ENCODE data around the gene ZNF516. TPM values are rescaled to one million over a fixed set of nuclear protein-coding genes. Genes with fewer than 3 reads are reported as not detected.

Gene ZNF516
- total RNA-seq, 3 donors from 2014 or later, result 22.0 to 47.9 (median 23.2) TPM

DNA sequence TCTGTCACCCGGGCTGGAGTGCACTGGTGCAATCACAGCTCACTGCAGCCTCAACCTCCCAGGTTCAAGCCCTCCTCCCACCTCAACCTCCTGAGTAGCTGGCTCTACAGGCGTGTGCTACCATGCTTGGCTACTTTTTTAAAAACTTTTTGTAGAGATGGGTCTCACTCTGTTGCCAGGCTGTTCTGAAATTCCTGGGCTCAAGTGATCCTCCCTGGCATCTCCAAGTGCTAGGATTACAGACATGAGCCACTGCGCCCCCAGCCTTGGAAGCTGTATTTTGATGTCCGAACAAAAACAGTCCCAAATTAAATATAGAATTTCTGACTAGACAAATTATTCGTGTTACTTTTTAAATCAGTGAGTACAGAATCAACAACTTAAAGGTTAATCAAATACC lies 97.4 kb downstream of the ZNF516 start:
- no peak for DNase-seq
- intact Hi-C loops (cut with DNase I, micrococcal nuclease), result loop anchor here (5.0 to 10.0 kb wide), 2 partner anchors 290 to 307 kb away; no protein-coding TSS in a partner anchor

GRCh38 chr18:76396792-76397191 lies 98.2 kb downstream of the ZNF516 start:
- no peaks in the 10 kb centered on the region for H3K9me3 ChIP-seq
- no peaks in the 10 kb centered on the region for H3K36me3 ChIP-seq (ENCODE audit: low read depth)
- no peak for DNase-seq
- TF ChIP-seq, protein P1, sequence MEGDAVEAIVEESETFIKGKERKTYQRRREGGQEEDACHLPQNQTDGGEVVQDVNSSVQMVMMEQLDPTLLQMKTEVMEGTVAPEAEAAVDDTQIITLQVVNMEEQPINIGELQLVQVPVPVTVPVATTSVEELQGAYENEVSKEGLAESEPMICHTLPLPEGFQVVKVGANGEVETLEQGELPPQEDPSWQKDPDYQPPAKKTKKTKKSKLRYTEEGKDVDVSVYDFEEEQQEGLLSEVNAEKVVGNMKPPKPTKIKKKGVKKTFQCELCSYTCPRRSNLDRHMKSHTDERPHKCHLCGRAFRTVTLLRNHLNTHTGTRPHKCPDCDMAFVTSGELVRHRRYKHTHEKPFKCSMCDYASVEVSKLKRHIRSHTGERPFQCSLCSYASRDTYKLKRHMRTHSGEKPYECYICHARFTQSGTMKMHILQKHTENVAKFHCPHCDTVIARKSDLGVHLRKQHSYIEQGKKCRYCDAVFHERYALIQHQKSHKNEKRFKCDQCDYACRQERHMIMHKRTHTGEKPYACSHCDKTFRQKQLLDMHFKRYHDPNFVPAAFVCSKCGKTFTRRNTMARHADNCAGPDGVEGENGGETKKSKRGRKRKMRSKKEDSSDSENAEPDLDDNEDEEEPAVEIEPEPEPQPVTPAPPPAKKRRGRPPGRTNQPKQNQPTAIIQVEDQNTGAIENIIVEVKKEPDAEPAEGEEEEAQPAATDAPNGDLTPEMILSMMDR (IDR thresholded peaks at IDR 0.05), result no peak
- no peak for ATAC-seq
- H3K4me3 ChIP-seq, result no peak overlapping the region
- no peaks in the 10 kb centered on the region for H3K4me1 ChIP-seq (ENCODE audit: low read depth)
- intact Hi-C loops (cut with DNase I, micrococcal nuclease), result loop anchor here (5.0 to 10.0 kb wide), 2 partner anchors 291 to 308 kb away; no protein-coding TSS in a partner anchor

More for the DNA sequence above, 97.4 kb downstream of the ZNF516 start:
- Histone ChIP-seq H3K4me1 (ENCODE audit: low read depth) (no peaks in the 10 kb centered on the region), H3K36me3 (ENCODE audit: low read depth) (no peaks in the 10 kb centered on the region), H3K4me3 (no peak overlapping the region), H3K9me3 (no peaks in the 10 kb centered on the region)
- TF ChIP-seq, protein P1 (IDR thresholded peaks at IDR 0.05), result no peak
- ATAC-seq, result no peak

DNA sequence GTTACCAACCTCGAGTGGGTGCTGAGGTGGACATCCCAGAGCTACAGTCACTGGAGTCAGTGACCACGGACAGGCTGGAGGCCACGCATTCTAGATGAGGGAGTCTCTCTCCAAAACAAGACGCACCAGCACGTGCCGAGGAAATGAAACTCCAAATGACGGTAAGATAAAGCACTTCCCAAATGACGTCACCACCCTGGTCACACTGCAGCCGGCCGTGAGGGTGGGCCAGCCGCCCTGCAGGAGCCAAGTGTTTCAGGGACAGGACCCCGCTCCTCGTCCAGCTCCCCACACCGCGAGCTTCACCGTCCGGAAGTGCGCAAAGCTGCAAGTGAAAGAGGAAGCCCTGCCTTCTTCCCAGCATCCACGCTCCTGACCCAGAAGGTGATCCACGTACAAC lies 99.4 kb downstream of the ZNF516 start:
- DNase-seq, result no peak
- intact Hi-C loops (cut with DNase I, micrococcal nuclease), result loop anchor here (5.0 to 10.0 kb wide), 2 partner anchors 292 to 309 kb away; no protein-coding TSS in a partner anchor
- no peak for ATAC-seq
- no peaks in the 10 kb centered on the region for H3K36me3 ChIP-seq (ENCODE audit: low read depth)
- no peaks in the 10 kb centered on the region for H3K4me1 ChIP-seq (ENCODE audit: low read depth)
- TF ChIP-seq, protein P1 (IDR thresholded peaks at IDR 0.05), result no peak
- no peaks in the 10 kb centered on the region for H3K9me3 ChIP-seq
- no peak overlapping the region for H3K4me3 ChIP-seq

- peaks cover 2% of the 10 kb centered on the region for H3K4me1 ChIP-seq (ENCODE audit: low read depth)
- intact Hi-C loops (cut with DNase I, micrococcal nuclease), result loop anchor here (5.0 to 10.0 kb wide), 2 partner anchors 292 to 310 kb away; no protein-coding TSS in a partner anchor
- TF ChIP-seq, protein P1 (IDR thresholded peaks at IDR 0.05), result no peak
- H3K36me3 ChIP-seq (ENCODE audit: low read depth), result no peaks in the 10 kb centered on the region
- DNase-seq (no peak), ATAC-seq (no peak)
- no peaks in the 10 kb centered on the region for H3K9me3 ChIP-seq
- no peak overlapping the region for H3K4me3 ChIP-seq
Measured at GRCh38 chr18:76394780-76395476, 100.1 kb downstream of the ZNF516 start.

- intact Hi-C loops (cut with DNase I, micrococcal nuclease), result loop anchor here in 1 of 2 donors (10.0 kb wide), 1 partner anchor 312 kb away; no protein-coding TSS in a partner anchor
- TF ChIP-seq, protein P1 (IDR thresholded peaks at IDR 0.05), result no peak
- peaks cover 2% of the 10 kb centered on the region for H3K4me1 ChIP-seq (ENCODE audit: low read depth)
- no peak overlapping the region for H3K4me3 ChIP-seq
- DNase-seq (no peak), ATAC-seq (no peak)
- H3K36me3 ChIP-seq (ENCODE audit: low read depth), result no peaks in the 10 kb centered on the region
- no peaks in the 10 kb centered on the region for H3K9me3 ChIP-seq
Measured at GRCh38 chr18:76392349-76392748, 102.7 kb downstream of the ZNF516 start.
